GM13977 (cell line): ENCODE results near the gene NGLY1.

ENCODE experiments used
- DNase-seq: peaks from one replicate; pipeline ENCODE4 v3.0.0; 2012; ENCODE audit warnings: low spot score
- in situ Hi-C: fragments of 300-500 bp; cut with MboI; formaldehyde crosslinking; loops from one replicate; pipeline ENCODE4 v1.12.0; 2022; ENCODE audit warnings: low sequenced_read_pairs, low pct_unique_long_range_greater_than_20kb, mixed read lengths, inconsistent platforms; ENCODE audit not compliant: unreplicated experiment
- TF ChIP-seq, protein P1 (sequence below): IDR thresholded peaks from 2 replicates; pipeline ENCODE4 v1.5.1; 2012; ENCODE audit warnings: mild to moderate bottlenecking, control low read depth; ENCODE audit not compliant: insufficient read depth; ENCODE audit errors: extremely low read depth, missing control alignments

The NGLY1 gene

DNA sequence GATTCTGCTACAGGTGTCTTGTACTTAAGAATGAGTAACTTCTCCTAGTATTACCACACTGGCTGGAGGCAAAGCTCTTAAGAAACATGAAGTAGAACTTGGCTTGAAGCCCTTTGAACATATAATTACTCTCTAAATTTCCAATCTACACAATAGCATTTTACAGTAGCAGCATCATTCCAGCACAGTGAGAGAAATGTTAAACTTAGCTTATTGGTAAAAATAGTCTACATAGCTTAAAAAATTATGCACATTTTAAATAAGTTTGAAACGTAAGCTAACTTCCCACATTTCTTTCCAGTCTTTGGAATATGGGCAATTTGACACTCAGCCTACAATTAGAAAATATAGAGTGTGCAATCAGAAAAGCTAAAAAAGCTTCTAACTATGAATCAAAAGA, 85.7 kb downstream of the NGLY1 start:
- DNase-seq: no peak
- TF ChIP-seq, protein P1, sequence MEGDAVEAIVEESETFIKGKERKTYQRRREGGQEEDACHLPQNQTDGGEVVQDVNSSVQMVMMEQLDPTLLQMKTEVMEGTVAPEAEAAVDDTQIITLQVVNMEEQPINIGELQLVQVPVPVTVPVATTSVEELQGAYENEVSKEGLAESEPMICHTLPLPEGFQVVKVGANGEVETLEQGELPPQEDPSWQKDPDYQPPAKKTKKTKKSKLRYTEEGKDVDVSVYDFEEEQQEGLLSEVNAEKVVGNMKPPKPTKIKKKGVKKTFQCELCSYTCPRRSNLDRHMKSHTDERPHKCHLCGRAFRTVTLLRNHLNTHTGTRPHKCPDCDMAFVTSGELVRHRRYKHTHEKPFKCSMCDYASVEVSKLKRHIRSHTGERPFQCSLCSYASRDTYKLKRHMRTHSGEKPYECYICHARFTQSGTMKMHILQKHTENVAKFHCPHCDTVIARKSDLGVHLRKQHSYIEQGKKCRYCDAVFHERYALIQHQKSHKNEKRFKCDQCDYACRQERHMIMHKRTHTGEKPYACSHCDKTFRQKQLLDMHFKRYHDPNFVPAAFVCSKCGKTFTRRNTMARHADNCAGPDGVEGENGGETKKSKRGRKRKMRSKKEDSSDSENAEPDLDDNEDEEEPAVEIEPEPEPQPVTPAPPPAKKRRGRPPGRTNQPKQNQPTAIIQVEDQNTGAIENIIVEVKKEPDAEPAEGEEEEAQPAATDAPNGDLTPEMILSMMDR: no peak
- in situ Hi-C loops: no loop called here

DNA sequence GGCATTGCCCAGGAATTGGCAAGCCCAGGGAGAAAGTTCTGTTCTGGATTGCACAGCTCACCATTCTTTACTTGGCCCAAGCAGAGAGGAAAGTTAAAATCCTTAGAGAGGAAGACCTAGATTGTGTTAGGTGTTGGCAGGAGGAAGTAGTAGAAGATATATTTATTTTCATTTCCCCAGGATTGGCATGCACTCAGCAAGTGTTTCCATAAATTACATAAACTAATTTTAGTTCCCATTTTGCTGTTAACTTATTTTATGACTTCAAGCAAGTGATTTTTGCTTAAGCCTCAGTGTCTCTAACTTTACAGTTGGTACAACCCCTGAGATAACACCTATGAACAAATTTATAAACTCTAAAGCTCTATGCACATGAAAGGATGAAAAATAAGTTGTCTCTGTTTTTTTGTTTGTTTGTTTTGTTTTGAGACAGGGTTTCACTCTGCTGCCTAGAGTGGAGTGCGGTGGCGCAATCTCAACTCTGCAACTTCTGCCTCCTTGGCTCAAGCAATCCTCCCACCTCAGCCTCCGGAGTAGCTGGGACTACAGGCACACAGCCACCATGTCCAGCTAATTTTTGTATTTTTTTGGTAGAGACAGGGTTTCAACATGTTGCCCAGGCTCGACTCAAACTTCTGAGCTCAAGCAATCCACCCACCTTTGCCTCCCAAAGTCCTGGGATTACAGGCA, 87.4 kb downstream of the NGLY1 start:
- TF ChIP-seq, protein P1: no peak
- in situ Hi-C loops: no loop called here
- no peak for DNase-seq

DNA sequence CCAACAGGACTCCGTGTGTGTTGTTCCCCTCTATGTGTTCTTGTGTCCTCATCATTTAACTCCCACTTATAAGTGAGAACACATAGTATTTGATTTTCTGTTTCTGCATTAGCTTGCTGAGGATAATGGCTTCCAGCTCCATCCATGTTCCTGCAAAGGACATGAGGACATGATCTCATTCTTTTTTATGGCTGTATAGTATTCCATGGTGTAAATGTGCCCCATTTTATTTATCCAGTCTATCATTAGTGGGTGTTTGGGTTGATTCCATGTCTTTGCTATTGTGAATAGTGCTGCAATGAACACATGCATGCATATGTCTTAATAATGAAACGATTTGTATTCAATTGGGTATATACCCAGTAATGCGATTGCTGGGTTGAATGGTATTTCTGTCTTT, 90.0 kb downstream of the NGLY1 start:
- in situ Hi-C loops: no loop called here
- TF ChIP-seq, protein P1: no peak
- DNase-seq: no peak

DNA sequence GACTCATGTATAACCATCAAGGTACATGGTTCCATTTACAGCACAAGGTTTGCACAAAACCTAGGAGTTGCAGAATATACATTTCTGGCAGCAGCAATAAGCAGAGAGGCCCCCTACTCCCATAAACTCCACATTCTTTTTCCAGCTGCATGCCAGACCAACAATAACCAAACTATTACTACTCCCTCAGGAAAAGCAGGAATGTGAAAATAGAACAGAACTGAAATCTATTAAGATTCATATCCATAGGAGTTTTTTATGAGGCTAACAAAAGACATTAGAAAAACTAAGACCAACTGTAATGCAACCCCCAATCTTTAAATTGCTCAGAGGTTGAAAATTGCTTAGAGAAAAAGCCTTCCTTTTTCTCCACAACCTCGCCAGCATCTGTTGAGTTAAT, 90.9 kb downstream of the NGLY1 start:
- in situ Hi-C loops: no loop called here
- no peak for DNase-seq
- TF ChIP-seq, protein P1: no peak

DNA sequence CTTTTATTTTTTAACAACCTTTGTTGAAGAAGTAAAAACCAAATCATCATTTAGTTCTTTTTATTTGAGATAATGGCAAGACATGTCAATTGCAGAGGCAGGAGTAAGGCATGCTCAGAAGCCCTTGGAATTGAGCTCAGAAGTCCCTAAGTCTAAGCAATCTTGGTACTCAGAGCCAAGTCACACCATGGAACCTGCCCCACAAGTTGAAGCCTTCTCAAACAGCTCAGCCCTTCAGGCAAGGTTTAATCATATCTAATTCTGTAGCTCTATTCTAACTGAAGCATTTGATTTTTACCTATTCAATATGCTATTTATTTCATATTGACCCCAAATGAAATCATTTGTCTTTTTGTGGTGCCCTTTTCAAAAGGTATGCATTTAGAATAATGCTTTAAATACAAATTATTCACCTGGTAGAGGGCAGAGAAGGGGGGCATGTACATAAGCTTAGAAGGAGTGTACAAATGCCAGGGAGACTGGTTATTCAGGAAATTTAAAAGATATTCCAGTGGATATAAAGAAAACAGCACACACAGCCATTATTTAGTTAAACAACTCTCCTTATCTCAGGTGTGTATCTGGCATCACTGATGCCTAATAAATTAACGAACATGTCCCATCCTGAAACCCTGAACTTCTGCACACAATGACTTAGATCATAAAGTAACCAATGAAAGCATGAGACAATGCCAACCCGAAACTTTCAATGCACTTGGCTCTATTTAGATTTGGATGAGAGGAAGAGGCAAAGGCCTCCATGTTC, 92.3 kb downstream of the NGLY1 start:
- in situ Hi-C loops: no loop called here
- TF ChIP-seq, protein P1: no peak
- no peak for DNase-seq

DNA sequence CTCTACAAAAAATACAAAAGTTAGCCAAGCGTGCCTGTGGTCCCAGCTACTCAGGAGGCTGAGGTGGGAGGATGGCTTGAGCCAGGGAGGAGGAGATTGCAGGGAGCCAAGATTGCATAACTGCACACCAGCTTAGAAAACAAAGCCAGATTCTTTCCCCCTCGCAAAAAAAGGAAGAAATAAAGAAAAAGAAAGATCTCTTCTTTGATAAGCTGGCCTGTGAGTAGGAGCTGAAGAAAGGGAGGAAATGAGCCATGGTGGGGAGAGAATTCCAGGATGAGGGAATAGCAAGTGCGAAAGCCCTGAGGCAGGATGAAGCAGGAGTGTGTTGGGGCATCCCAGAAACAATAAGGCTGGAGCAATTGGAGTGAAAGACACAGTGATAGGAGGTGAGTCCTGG, 94.0 kb downstream of the NGLY1 start:
- DNase-seq: no peak
- in situ Hi-C loops: no loop called here

More for the DNA sequence above, 94.0 kb downstream of the NGLY1 start:
- TF ChIP-seq, protein P1: no peak
